Measurements from ENCODE around the gene GGA1. TPM values are rescaled to one million over a fixed set of nuclear protein-coding genes. Genes with fewer than 3 reads are reported as not detected.

The GGA1 gene
- total RNA-seq, 1 donor from 2014 or later, result 88.6 TPM

GRCh38 chr22:37659066-37659896 is 50.6 kb downstream of the GGA1 start:
- DNase-seq (ENCODE audit: low read depth, low spot score), result no peak
- peak overlapping the region; percentile 67 for H3K27ac Mint-ChIP-seq (ENCODE audit: unreplicated experiment)
- TF ChIP-seq CTCF (conservative IDR thresholded peaks at IDR 0.05), result no peak
- peaks cover 41% of the 10 kb centered on the region for H3K4me1 Mint-ChIP-seq
- H3K36me3 Mint-ChIP-seq (ENCODE audit: low read depth), result no peaks in the 10 kb centered on the region
- no peaks in the 10 kb centered on the region for H3K27me3 Mint-ChIP-seq (ENCODE audit: low read depth)
- peak overlapping the region; percentile 86 for H3K4me3 Mint-ChIP-seq
- no peaks in the 10 kb centered on the region for H3K9me3 Mint-ChIP-seq

- peak overlapping the region; percentile 86 for H3K4me3 Mint-ChIP-seq
- no peaks in the 10 kb centered on the region for H3K9me3 Mint-ChIP-seq
- peaks cover 50% of the 10 kb centered on the region for H3K4me1 Mint-ChIP-seq
- H3K27ac Mint-ChIP-seq (ENCODE audit: unreplicated experiment), result peak overlapping the region; percentile 67
- TF ChIP-seq CTCF (conservative IDR thresholded peaks at IDR 0.05), result no peak
- H3K36me3 Mint-ChIP-seq (ENCODE audit: low read depth), result peaks cover 4% of the 10 kb centered on the region
- no peak for DNase-seq (ENCODE audit: low read depth, low spot score)
- no peaks in the 10 kb centered on the region for H3K27me3 Mint-ChIP-seq (ENCODE audit: low read depth)
These were observed 51.5 kb downstream of the GGA1 start for GRCh38 chr22:37659897-37660708.

GRCh38 chr22:37660709-37661045 is 52.0 kb downstream of the GGA1 start:
- TF ChIP-seq CTCF (conservative IDR thresholded peaks at IDR 0.05), result no peak
- peak overlapping the region; percentile 86 for H3K4me3 Mint-ChIP-seq

GRCh38 chr22:37661160-37661924 is 52.7 kb downstream of the GGA1 start:
- peak; percentile 49 for TF ChIP-seq CTCF (conservative IDR thresholded peaks at IDR 0.05)
- peaks cover 51% of the 10 kb centered on the region for H3K4me1 Mint-ChIP-seq
- H3K9me3 Mint-ChIP-seq, result no peaks in the 10 kb centered on the region
- no peak for DNase-seq (ENCODE audit: low read depth, low spot score)
- peaks cover 7% of the 10 kb centered on the region for H3K36me3 Mint-ChIP-seq (ENCODE audit: low read depth)
- H3K27me3 Mint-ChIP-seq (ENCODE audit: low read depth), result no peaks in the 10 kb centered on the region
- peak overlapping the region; percentile 86 for H3K27ac Mint-ChIP-seq (ENCODE audit: unreplicated experiment)
- H3K4me3 Mint-ChIP-seq, result peak overlapping the region; percentile 86

More at GRCh38 chr22:37660709-37661045, 52.0 kb downstream of the GGA1 start:
- no peaks in the 10 kb centered on the region for H3K9me3 Mint-ChIP-seq
- H3K27ac Mint-ChIP-seq (ENCODE audit: unreplicated experiment), result no peak overlapping the region
- H3K4me1 Mint-ChIP-seq, result peaks cover 51% of the 10 kb centered on the region
- H3K36me3 Mint-ChIP-seq (ENCODE audit: low read depth), result peaks cover 4% of the 10 kb centered on the region
- no peak for DNase-seq (ENCODE audit: low read depth, low spot score)
- no peaks in the 10 kb centered on the region for H3K27me3 Mint-ChIP-seq (ENCODE audit: low read depth)

GRCh38 chr22:37662039-37662438 is 53.4 kb downstream of the GGA1 start:
- H3K27me3 Mint-ChIP-seq (ENCODE audit: low read depth), result no peaks in the 10 kb centered on the region
- no peak for TF ChIP-seq CTCF (conservative IDR thresholded peaks at IDR 0.05)
- no peak overlapping the region for H3K27ac Mint-ChIP-seq (ENCODE audit: unreplicated experiment)
- H3K4me3 Mint-ChIP-seq, result peak overlapping the region; percentile 76
- H3K9me3 Mint-ChIP-seq, result no peaks in the 10 kb centered on the region
- DNase-seq (ENCODE audit: low read depth, low spot score), result no peak
- peaks cover 51% of the 10 kb centered on the region for H3K4me1 Mint-ChIP-seq
- H3K36me3 Mint-ChIP-seq (ENCODE audit: low read depth), result peaks cover 9% of the 10 kb centered on the region

Measured in neural crest cell (in vitro differentiated cells).